GM21723 (cell line): ENCODE results near the gene BMAL1.

ENCODE experiments used
- ATAC-seq: cut with Tn5 transposase; IDR thresholded peaks from one replicate; pipeline ENCODE4 v1.9.1; 2021; ENCODE audit warnings: mild to moderate bottlenecking, moderate library complexity; ENCODE audit not compliant: unreplicated experiment

The BMAL1 gene

GRCh38 chr11:13314676-13315394, 37.2 kb downstream of the BMAL1 start:
- ATAC-seq: no peak

- ATAC-seq: no peak
Observed at GRCh38 chr11:13315517-13316432, 38.2 kb downstream of the BMAL1 start.

- ATAC-seq: no peak
Observed at GRCh38 chr11:13316528-13316961, 39.0 kb downstream of the BMAL1 start.

- no peak for ATAC-seq
Observed at GRCh38 chr11:13317293-13318080, 39.9 kb downstream of the BMAL1 start.

GRCh38 chr11:13318498-13319295, 41.1 kb downstream of the BMAL1 start:
- ATAC-seq: peak; percentile 88

GRCh38 chr11:13320688-13321087, 43.1 kb downstream of the BMAL1 start:
- ATAC-seq: no peak

- no peak for ATAC-seq
Observed at GRCh38 chr11:13321431-13321830, 43.8 kb downstream of the BMAL1 start.

- no peak for ATAC-seq
Observed at GRCh38 chr11:13324141-13324540, 46.6 kb downstream of the BMAL1 start.

- ATAC-seq: no peak
Observed at GRCh38 chr11:13324709-13325108, 47.1 kb downstream of the BMAL1 start.

- no peak for ATAC-seq
Observed at GRCh38 chr11:13327421-13327820, 49.8 kb downstream of the BMAL1 start.

- no peak for ATAC-seq
Observed at GRCh38 chr11:13328286-13328685, 50.7 kb downstream of the BMAL1 start.

GRCh38 chr11:13329670-13330356, 52.2 kb downstream of the BMAL1 start:
- no peak for ATAC-seq

- no peak for ATAC-seq
Observed at GRCh38 chr11:13332124-13332523, 54.5 kb downstream of the BMAL1 start.

GRCh38 chr11:13333456-13333957, 55.9 kb downstream of the BMAL1 start:
- ATAC-seq: no peak

GRCh38 chr11:13334034-13334786, 56.6 kb downstream of the BMAL1 start:
- no peak for ATAC-seq

- peak; percentile 54 for ATAC-seq
Observed at GRCh38 chr11:13335319-13335718, 57.7 kb downstream of the BMAL1 start.

- ATAC-seq: no peak
Observed at GRCh38 chr11:13336246-13336878, 58.8 kb downstream of the BMAL1 start.

- ATAC-seq: peak; percentile 45
Observed at GRCh38 chr11:13338019-13338426, 60.4 kb downstream of the BMAL1 start.
